HepG2 (cell line): ENCODE measurements around the gene CEP63. TPM values are rescaled to one million over a fixed set of nuclear protein-coding genes. Genes with fewer than 3 reads are reported as not detected.

Source experiments
- BCL6 ChIP-seq: IDR thresholded peaks from 2 replicates; pipeline ENCODE4 v1.6.1; 2016; ENCODE audit warnings: missing genetic modification reagents, missing compliant biosample characterization
- BORCS8-MEF2B ChIP-seq: sonication (generic); formaldehyde crosslinking; IDR thresholded peaks from 2 replicates; pipeline ENCODE4 v1.8.0; 2022; ENCODE audit warnings: mild to moderate bottlenecking, missing genetic modification reagents
- CBX2 ChIP-seq, 2 experiments: fragments of 200-600 bp in 1 of 2; sonication (generic); formaldehyde crosslinking in 1 of 2; IDR thresholded peaks; 2 replicates each; pipeline versions ENCODE4 v1.7.0 to v1.8.1; 2018 to 2022; ENCODE audit warnings: low read depth in 2 of 2, low read length in 1 of 2, mild to moderate bottlenecking in 1 of 2, missing genetic modification reagents in 1 of 2
- GLI4 ChIP-seq: sonication (generic); formaldehyde crosslinking; IDR thresholded peaks from 2 replicates; pipeline ENCODE4 v1.5.1; 2020; ENCODE audit warnings: missing genetic modification reagents, mild to moderate bottlenecking, moderate library complexity, borderline replicate concordance
- ISX ChIP-seq: sonication (generic); formaldehyde crosslinking; conservative IDR thresholded peaks from 2 replicates; pipeline ENCODE4 v1.5.0; 2020; ENCODE audit warnings: missing genetic modification reagents
- KLF12 ChIP-seq: sonication (generic); formaldehyde crosslinking; IDR thresholded peaks from 2 replicates; pipeline ENCODE4 v1.4.0; 2020; ENCODE audit warnings: missing genetic modification reagents, borderline replicate concordance
- MEF2D ChIP-seq: sonication (generic); formaldehyde crosslinking; IDR thresholded peaks from 2 replicates; pipeline ENCODE4 v1.5.1; 2020; ENCODE audit warnings: mild to moderate bottlenecking, missing genetic modification reagents
- MIXL1 ChIP-seq: IDR thresholded peaks from 2 replicates; pipeline ENCODE4 v1.6.1; 2016
- PAF1 ChIP-seq: IDR thresholded peaks from 2 replicates; pipeline ENCODE4 v1.6.1; 2016; ENCODE audit warnings: missing genetic modification reagents, missing compliant biosample characterization
- SPEN ChIP-seq: sonication (generic); formaldehyde crosslinking; IDR thresholded peaks from 2 replicates; pipeline ENCODE4 v1.5.1; 2020; ENCODE audit warnings: low read depth, mild to moderate bottlenecking, missing genetic modification reagents
- TBX2 ChIP-seq: sonication (generic); formaldehyde crosslinking; IDR thresholded peaks from 2 replicates; pipeline ENCODE4 v1.5.0; 2020; ENCODE audit warnings: missing genetic modification reagents, mild to moderate bottlenecking, borderline replicate concordance
- ZEB1 ChIP-seq: IDR thresholded peaks from 2 replicates; pipeline ENCODE4 v1.6.1; 2012; ENCODE audit warnings: mild to moderate bottlenecking, low read depth, inconsistent platforms; ENCODE audit not compliant: insufficient replicate concordance
- ZFP36L2 ChIP-seq: sonication (generic); formaldehyde crosslinking; IDR thresholded peaks from 2 replicates; pipeline ENCODE4 v1.4.0; 2020; ENCODE audit warnings: missing genetic modification reagents
- ZNF224 ChIP-seq: sonication (generic); formaldehyde crosslinking; IDR thresholded peaks from 2 replicates; pipeline ENCODE4 v1.5.0; 2020; ENCODE audit warnings: mild to moderate bottlenecking, missing genetic modification reagents
- ZNF253 ChIP-seq: sonication (generic); formaldehyde crosslinking; IDR thresholded peaks from 2 replicates; pipeline ENCODE4 v1.8.0; 2022; ENCODE audit warnings: mild to moderate bottlenecking, missing genetic modification reagents, borderline replicate concordance
- ZNF446 ChIP-seq: sonication (generic); formaldehyde crosslinking; IDR thresholded peaks from 2 replicates; pipeline ENCODE4 v1.5.0; 2020; ENCODE audit warnings: mild to moderate bottlenecking, missing genetic modification reagents
- ZNF556 ChIP-seq: sonication (generic); formaldehyde crosslinking; IDR thresholded peaks from 2 replicates; pipeline ENCODE4 v1.4.0; 2020; ENCODE audit warnings: mild to moderate bottlenecking, missing genetic modification reagents, borderline replicate concordance
- ZNF781 ChIP-seq: sonication (generic); formaldehyde crosslinking; IDR thresholded peaks from 2 replicates; pipeline ENCODE4 v1.5.1; 2020; ENCODE audit warnings: borderline replicate concordance, mild to moderate bottlenecking, missing genetic modification reagents; ENCODE audit errors: not compliant biosample characterization
- polyA plus RNA-seq, 8 experiments: library from polyadenylated mRNA; depleted of rRNA in 3 of 8; stranded (reverse) in 7 of 8; unstranded in 1 of 8; fragments of >200 nt; fragmentation: Illumina TruSeq in 4 of 8; extraction: Trizol in 4 of 8; gene quantifications; 2 replicates each; pipeline versions ENCODE4 v1.2.1 to v1.2.3, GENCODE V29; 2011 to 2016; ENCODE audit warnings: low read depth in 4 of 8, missing spikeins in 1 of 8, mixed read lengths in 1 of 8; ENCODE audit not compliant: insufficient read depth in 1 of 8
- total RNA-seq, 5 experiments: library from RNA; depleted of rRNA; stranded (reverse); fragments of >200 nt; fragmentation: Illumina TruSeq; extraction: Trizol; gene quantifications; 2 replicates each; pipeline ENCODE4 v1.2.3, GENCODE V29; 2016; ENCODE audit warnings: low read depth in 1 of 5
- TF ChIP-seq, protein P1 (sequence below), 2 experiments: fragments of 450-650 bp in 1 of 2; sonication (generic) in 1 of 2; formaldehyde crosslinking; IDR thresholded peaks; 2 replicates each; pipeline versions ENCODE4 v1.5.0 to v1.8.0; 2020 to 2022; ENCODE audit warnings: mild to moderate bottlenecking in 1 of 2, missing genetic modification reagents in 1 of 2
- TF ChIP-seq, protein P2 (sequence below): sonication (generic); formaldehyde crosslinking; conservative IDR thresholded peaks from 2 replicates; pipeline ENCODE4 v1.4.0; 2020; ENCODE audit warnings: missing genetic modification reagents
- TF ChIP-seq, protein P3 (sequence below): IDR thresholded peaks from 2 replicates; pipeline ENCODE4 v1.6.1; 2016
- TF ChIP-seq, protein P4 (sequence below): sonication (generic); formaldehyde crosslinking; IDR thresholded peaks from 2 replicates; pipeline ENCODE4 v1.4.0; 2020; ENCODE audit warnings: missing genetic modification reagents

CEP63 gene
- total and polyA plus RNA-seq, 2 of the 13 experiments (the other 11 are each of a cell fraction or from before 2014, with no cell fraction given), result 7.2 to 18.4 TPM

DNA sequence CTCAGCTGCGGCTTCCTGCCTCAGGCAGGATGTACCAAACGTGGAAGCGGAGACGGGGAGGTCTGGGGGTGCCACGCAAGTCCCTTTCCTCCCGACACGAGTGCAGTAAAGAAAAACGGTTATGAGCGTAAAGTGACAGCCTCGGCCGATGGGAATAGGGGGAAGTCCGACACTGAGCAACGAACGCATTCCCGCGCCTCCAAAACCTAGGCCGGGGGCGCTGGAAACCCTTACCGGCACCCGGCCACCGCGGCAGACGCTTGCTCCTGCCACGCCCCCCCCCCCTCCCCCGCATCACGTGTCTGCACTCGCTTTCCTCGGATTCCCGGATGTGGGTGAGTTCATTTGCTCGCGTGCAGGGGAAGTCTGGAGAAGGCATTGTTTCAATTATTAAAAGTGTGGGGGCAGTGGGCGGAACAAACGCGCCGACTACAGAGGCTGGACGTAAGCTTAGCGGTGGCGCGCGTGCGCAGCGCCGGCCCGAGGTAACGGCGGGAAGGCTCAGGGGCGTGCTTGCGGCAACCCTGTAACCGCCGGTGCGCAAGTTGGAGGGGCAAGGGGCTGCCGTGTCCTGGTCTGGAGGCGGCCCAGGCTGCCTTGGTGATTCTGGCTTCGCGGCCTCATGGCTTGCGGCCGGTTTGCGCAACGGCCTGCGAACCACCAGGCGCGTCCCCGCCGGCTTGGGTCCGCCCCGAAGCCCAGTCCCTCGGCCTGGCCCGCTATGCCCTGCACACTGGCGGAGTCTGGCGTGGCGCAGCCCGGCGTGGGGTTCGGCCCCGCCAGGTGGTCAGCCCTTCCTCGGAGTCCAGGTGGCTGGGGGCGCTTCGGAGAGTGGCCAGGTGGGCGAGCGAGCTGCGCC, at the start of gene CEP63, which contains the start of gene ANAPC13 (continued):
- peak; percentile 18; the same call in 1 of the 2 replicates for TF ChIP-seq MIXL1 (CRISPR knock-in tag)
- peak; percentile 54; the same call in 1 of the 2 replicates for TF ChIP-seq BORCS8-MEF2B (CRISPR knock-in tag)
- TF ChIP-seq GLI4 (CRISPR knock-in tag), result peak; percentile 54; the same call in 1 of the 2 replicates
- TF ChIP-seq KLF12 (CRISPR knock-in tag), result peak; percentile 92
- peak; percentile 67 for TF ChIP-seq SPEN (CRISPR knock-in tag)
- no peak for TF ChIP-seq PAF1 (CRISPR knock-in tag)
- no peak for TF ChIP-seq BCL6 (CRISPR knock-in tag)
- peak; percentile 70; the same call in 1 of the 2 replicates for TF ChIP-seq ZNF556
- TF ChIP-seq, protein P1, sequence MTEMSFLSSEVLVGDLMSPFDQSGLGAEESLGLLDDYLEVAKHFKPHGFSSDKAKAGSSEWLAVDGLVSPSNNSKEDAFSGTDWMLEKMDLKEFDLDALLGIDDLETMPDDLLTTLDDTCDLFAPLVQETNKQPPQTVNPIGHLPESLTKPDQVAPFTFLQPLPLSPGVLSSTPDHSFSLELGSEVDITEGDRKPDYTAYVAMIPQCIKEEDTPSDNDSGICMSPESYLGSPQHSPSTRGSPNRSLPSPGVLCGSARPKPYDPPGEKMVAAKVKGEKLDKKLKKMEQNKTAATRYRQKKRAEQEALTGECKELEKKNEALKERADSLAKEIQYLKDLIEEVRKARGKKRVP (CRISPR knock-in tag; IDR thresholded peaks at IDR 0.05), result no peak
- no peak for TF ChIP-seq CBX2 (IDR thresholded peaks at IDR 0.05; ENCODE audit: low read depth, low read length)
- 0 out of 2 replicates have a peak, but pooled peaks have one; percentile 69 for TF ChIP-seq CBX2 (CRISPR knock-in tag; IDR thresholded peaks at IDR 0.05; ENCODE audit: low read depth)
- TF ChIP-seq MEF2D (CRISPR knock-in tag), result peak; percentile 82
- TF ChIP-seq, protein P2, sequence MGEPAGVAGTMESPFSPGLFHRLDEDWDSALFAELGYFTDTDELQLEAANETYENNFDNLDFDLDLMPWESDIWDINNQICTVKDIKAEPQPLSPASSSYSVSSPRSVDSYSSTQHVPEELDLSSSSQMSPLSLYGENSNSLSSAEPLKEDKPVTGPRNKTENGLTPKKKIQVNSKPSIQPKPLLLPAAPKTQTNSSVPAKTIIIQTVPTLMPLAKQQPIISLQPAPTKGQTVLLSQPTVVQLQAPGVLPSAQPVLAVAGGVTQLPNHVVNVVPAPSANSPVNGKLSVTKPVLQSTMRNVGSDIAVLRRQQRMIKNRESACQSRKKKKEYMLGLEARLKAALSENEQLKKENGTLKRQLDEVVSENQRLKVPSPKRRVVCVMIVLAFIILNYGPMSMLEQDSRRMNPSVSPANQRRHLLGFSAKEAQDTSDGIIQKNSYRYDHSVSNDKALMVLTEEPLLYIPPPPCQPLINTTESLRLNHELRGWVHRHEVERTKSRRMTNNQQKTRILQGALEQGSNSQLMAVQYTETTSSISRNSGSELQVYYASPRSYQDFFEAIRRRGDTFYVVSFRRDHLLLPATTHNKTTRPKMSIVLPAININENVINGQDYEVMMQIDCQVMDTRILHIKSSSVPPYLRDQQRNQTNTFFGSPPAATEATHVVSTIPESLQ (CRISPR knock-in tag), result 0 out of 2 replicates have a peak, but pooled peaks have one; percentile 37
- TF ChIP-seq ZNF253 (CRISPR knock-in tag), result no peak
- TF ChIP-seq ZFP36L2 (CRISPR knock-in tag), result no peak
- TF ChIP-seq TBX2 (CRISPR knock-in tag), result peak; percentile 76
- TF ChIP-seq ZNF224 (CRISPR knock-in tag), result no peak
- peak; percentile 73 for TF ChIP-seq ZNF781 (CRISPR knock-in tag)
- TF ChIP-seq, protein P3, sequence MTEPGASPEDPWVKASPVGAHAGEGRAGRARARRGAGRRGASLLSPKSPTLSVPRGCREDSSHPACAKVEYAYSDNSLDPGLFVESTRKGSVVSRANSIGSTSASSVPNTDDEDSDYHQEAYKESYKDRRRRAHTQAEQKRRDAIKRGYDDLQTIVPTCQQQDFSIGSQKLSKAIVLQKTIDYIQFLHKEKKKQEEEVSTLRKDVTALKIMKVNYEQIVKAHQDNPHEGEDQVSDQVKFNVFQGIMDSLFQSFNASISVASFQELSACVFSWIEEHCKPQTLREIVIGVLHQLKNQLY (CRISPR knock-in tag), result peak; percentile 66
- TF ChIP-seq, protein P4, sequence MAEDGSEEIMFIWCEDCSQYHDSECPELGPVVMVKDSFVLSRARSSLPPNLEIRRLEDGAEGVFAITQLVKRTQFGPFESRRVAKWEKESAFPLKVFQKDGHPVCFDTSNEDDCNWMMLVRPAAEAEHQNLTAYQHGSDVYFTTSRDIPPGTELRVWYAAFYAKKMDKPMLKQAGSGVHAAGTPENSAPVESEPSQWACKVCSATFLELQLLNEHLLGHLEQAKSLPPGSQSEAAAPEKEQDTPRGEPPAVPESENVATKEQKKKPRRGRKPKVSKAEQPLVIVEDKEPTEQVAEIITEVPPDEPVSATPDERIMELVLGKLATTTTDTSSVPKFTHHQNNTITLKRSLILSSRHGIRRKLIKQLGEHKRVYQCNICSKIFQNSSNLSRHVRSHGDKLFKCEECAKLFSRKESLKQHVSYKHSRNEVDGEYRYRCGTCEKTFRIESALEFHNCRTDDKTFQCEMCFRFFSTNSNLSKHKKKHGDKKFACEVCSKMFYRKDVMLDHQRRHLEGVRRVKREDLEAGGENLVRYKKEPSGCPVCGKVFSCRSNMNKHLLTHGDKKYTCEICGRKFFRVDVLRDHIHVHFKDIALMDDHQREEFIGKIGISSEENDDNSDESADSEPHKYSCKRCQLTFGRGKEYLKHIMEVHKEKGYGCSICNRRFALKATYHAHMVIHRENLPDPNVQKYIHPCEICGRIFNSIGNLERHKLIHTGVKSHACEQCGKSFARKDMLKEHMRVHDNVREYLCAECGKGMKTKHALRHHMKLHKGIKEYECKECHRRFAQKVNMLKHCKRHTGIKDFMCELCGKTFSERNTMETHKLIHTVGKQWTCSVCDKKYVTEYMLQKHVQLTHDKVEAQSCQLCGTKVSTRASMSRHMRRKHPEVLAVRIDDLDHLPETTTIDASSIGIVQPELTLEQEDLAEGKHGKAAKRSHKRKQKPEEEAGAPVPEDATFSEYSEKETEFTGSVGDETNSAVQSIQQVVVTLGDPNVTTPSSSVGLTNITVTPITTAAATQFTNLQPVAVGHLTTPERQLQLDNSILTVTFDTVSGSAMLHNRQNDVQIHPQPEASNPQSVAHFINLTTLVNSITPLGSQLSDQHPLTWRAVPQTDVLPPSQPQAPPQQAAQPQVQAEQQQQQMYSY (CRISPR knock-in tag), result no peak
- TF ChIP-seq ZEB1, result peak; percentile 14
- 0 out of 2 replicates have a peak, but pooled peaks have one; percentile 14 for TF ChIP-seq ISX (CRISPR knock-in tag)
- TF ChIP-seq ZNF446 (CRISPR knock-in tag), result no peak; the same call in 1 of the 2 replicates
